Measurements from ENCODE around the gene SMIM1.

Gene SMIM1

GRCh38 chr1:3772715-3773571 lies at the start of gene SMIM1:
SMIM1 (plus strand) TSS chr1:3772749; CDS start chr1:3775374, 2,625 bp downstream.
- no peak for DNase-seq

- no peak for DNase-seq
Observed at GRCh38 chr1:3722846-3723245, 49.7 kb upstream of the SMIM1 start.

- peak in 45 of 56 donors; percentile 11 to 84 (median 47) for DNase-seq
Observed at GRCh38 chr1:3724416-3725030, 48.0 kb upstream of the SMIM1 start.

GRCh38 chr1:3725366-3725765 lies 47.2 kb upstream of the SMIM1 start:
- DNase-seq: no peak

DNA sequence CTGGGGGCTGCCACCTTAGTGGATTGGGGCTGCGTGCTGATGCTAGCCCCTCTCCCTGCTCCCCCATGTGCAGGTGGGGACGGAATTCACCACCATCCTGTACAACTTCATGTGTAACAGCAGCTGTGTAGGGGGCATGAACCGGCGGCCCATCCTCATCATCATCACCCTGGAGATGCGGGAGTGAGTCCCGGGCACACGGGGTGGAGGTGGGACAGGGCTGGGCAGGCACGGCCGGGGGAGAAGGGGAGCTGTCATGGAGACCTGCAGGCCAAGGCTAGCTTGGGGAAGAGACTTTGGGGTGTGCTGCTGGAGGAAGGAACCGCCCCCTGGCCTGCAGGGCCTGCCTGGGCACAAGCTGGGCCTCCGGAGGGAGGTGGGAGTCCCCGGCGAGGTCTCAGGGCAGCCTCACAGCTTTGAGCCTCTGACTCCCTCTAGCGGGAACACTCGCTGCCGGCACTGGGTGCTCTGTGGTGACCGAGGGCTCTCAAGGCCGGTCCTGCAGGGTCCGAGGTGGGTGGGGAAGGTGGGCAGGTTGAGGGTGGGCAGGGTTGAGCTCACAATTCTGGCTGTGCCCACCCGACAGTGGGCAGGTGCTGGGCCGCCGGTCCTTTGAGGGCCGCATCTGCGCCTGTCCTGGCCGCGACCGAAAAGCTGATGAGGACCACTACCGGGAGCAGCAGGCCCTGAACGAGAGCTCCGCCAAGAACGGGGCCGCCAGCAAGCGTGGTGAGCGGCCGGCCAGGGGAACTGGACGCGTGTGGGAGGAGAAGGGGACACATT lies 45.3 kb upstream of the SMIM1 start:
- peak in 28 of 56 donors; percentile 18 to 69 (median 42) for DNase-seq

GRCh38 chr1:3727825-3728776 lies 44.4 kb upstream of the SMIM1 start:
- DNase-seq: no peak

DNA sequence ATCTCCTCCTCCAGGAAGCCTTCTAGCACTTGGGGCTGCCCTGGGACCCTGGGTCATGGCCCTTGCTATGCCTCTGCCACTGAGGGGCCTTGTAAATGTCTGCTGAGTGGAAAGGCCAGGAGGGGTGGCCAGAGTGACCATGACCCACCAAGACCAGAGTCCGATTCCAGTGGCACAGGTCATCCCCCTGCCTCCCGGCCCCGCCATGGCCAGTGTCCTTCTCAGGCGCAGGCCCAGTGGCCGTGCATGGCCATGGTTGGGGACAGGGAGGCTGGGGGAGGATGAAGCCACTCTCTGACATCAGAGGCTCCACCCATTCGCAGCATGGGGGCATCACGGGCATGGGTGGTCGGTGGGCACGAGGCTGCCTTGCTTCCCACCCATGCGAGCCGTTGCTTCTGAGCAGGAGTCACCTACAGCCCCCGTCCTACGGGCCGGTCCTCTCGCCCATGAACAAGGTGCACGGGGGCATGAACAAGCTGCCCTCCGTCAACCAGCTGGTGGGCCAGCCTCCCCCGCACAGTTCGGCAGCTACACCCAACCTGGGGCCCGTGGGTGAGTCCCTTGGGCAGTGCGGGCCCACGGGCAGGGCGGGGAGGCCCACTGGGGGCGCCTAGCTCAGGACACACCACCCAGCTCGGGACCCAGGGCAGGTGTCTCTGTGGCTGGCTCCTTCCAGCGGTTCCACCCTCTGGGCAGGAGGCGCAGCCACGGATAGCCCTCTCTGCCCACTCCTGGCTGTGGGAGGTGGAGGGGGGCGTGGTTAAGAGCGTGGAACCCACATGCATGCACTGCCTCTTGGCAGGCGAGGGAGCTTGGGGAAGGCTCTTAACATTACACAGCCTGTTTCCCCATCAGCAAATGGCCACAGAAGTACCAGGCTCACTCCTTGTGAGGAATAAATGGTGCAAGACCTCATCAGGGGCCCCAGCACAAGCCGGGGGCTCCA lies 42.7 kb upstream of the SMIM1 start:
- no peak for DNase-seq

DNA sequence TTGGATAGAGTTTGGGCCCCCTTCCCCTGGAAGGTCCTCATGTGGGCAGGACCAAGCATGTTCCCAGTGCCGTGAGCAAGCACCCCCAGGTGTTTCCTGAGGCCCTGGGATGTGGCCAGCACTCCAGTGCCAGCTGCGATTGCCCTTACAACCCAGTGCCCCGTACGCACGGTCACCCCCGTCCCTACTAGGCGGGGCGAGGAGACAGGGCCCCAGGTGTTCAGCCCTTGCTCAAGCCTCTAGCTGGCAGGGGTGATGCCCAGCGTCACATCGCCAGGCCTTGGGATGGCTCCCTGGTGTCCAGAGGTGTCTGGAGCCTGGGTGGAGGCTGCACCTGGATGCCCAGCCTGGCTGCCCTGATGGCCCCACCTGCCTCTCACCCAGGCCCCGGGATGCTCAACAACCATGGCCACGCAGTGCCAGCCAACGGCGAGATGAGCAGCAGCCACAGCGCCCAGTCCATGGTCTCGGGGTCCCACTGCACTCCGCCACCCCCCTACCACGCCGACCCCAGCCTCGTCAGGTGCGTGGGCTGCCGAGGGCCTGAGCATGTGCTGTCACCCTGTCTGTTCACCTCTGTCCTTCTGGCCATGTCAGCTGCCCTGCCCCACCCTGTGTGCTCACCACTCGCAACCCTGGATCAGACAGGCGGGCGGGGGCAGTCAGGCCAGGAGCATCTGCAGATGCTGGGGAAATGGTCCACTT lies 41.9 kb upstream of the SMIM1 start:
- DNase-seq: no peak

DNA sequence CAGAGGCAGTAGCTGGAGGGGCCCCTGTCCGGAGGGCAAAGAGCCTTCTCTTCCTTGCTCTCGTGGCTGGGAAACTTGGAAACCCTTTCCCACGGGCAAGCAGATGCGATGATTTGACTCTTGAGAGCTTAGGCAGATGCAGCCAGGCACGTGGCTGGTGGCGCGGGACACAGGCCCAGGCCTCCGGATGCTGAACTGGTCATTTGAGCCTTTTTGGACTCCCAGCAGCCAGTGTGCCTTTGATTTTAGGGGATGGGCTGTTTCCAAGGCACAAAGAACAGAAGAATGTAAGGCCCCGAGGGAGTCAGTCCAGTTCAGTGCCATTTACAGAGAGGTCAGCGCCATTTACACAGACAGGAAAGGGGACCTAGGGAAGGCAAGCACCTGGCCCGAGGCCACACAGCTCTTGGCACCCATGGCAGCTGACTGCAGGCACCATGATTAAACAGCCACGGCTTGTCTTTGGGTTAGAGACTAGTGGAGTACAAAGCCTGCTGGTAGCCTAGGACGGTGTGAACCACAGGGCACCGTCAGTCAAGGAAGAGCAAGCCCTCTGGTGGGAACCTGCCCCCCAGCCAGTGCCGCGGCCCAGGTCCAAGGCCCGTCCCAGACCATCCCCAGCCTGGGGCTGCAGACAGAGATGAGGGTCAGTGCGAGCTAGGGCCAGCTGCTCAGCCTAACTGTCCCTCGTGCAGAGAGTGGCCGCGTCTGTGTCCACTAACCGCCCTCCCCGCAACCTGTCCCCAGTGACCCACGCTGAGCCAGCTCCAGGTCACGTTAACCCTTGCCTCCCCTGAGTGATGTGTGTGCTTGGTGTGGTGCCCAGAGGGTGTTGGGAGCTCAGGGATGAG lies 40.7 kb upstream of the SMIM1 start:
- DNase-seq: peak in 27 of 56 donors; percentile 8 to 69 (median 41)

- no peak for DNase-seq
Observed at GRCh38 chr1:3732434-3733093, 40.0 kb upstream of the SMIM1 start.

GRCh38 chr1:3733094-3733882 lies 39.3 kb upstream of the SMIM1 start:
- DNase-seq: no peak

DNA sequence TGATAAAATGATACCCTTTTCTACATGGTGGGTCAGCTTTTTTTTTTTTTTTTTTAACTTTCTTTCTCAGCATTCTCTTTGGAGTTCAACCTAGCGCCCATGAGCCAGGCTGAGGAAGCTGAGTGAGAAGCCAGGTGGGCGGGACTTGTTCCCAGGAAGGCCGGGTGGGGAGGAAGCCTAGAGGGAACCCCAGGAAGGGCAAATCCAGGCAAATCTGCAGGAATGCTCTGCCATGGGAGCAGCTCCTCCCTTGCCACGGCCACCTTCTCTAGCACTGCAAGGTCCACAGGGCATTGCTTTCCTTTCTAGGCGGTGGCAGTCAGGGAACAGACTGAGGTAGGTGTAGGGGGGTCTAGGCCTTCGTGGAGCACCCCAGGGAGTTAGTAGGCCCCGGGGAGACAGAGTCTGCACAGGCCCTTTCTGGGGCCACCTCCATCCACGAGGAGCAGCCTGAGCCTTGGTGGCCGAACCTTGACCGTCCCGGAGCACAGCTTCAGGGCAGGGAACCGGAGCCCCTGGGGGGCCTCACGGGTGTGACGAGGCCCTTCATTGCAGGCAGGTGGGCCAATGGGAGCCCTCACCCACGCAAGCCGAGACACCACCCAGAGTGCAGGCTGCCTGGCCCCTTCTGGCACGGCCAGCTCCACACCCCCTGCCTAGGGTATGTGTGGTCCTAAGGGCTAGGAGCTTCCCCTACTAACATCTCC lies 38.5 kb upstream of the SMIM1 start:
- no peak for DNase-seq

DNA sequence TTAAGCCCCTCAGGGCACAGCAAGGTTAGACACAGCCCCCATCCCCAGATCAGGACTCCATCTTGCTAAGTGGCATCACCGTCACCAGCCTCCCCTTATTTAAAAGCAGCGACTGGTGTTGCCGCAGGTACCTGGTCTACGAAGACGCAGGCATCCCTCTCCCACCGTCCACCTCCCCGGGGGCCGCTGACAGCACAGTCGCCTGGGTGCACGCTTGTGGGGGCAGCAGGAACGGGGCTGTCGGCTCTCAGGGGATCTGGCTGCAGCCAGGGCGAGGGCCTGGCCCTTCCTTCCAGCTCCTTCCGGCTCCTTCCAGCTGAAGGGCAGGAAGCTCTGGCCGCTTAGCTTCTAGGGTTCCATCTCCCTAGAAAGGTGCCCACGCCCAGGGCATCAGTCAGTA lies 37.9 kb upstream of the SMIM1 start:
- DNase-seq: no peak

- DNase-seq: no peak
Observed at GRCh38 chr1:3735027-3735681, 37.4 kb upstream of the SMIM1 start.

- DNase-seq: no peak
Observed at GRCh38 chr1:3735688-3736087, 36.9 kb upstream of the SMIM1 start.
